RCC 7860 (cell line): ENCODE results near the gene CAPN12.

Source experiments
- DNase-seq: peaks from one replicate; pipeline ENCODE4 v3.0.0-alpha.2; 2015; ENCODE audit warnings: low spot score
- FAIRE-seq: peaks from 2 replicates; lab custom pipeline; 2012; peaks lifted over from hg19 to GRCh38; lab: Jason Lieb, UNC

CAPN12 gene

GRCh38 chr19:38682872-38683392 is 61.3 kb downstream of the CAPN12 start:
- FAIRE-seq (no peak), DNase-seq (peak; percentile 28)

GRCh38 chr19:38682195-38682867 is 61.9 kb downstream of the CAPN12 start:
- DNase-seq (no peak), FAIRE-seq (no peak)
